Psoas muscle (tissue), 8 donors: Measurements from ENCODE around the gene ZC3H12A. TPM values are rescaled to one million over a fixed set of nuclear protein-coding genes. Genes with fewer than 3 reads are reported as not detected.
"Not testable (repeated sequence)": the region's sequence is repeated elsewhere in the genome, so short reads cannot be mapped to it uniquely, and the experiment has no call there.

ENCODE experiments used
- ATAC-seq, 4 donors: fragments of 200-7000 bp; cut with Tn5 transposase; one replicate each; pipeline ENCODE4 v1.9.1; 2020; ENCODE audit warnings: moderate library complexity in 3 of 4, mild to moderate bottlenecking in 2 of 4
- DNase-seq, 2 donors: peaks; one replicate each; pipeline ENCODE4 v3.0.0-alpha.2; 2020
- H3K27ac ChIP-seq: fragments of 200-600 bp; one replicate; pipeline ENCODE4 v1.8.0; 2022
- H3K27me3 ChIP-seq, 3 donors: fragments of 200-600 bp in 1 of 3; one replicate each; pipeline versions ENCODE4 v1.6.1 to v1.8.0; 2013 to 2022; ENCODE audit warnings: low read length in 2 of 3, mild to moderate bottlenecking in 2 of 3, moderate library complexity in 1 of 3; ENCODE audit not compliant: insufficient read depth in 3 of 3
- H3K36me3 ChIP-seq, 2 donors: fragments of 200-600 bp in 1 of 2; one replicate each; pipeline versions ENCODE4 v1.6.1 to v1.8.0; 2013 to 2022; ENCODE audit warnings: low read depth in 1 of 2, mild to moderate bottlenecking in 1 of 2, moderate library complexity in 1 of 2; ENCODE audit not compliant: insufficient read depth in 1 of 2
- H3K4me1 ChIP-seq: fragments of 200-600 bp; one replicate; pipeline ENCODE4 v1.8.0; 2022
- H3K4me3 ChIP-seq: fragments of 200-600 bp; one replicate; pipeline ENCODE4 v1.8.0; 2022; ENCODE audit warnings: mild to moderate bottlenecking
- H3K9me3 ChIP-seq: fragments of 200-600 bp; one replicate; pipeline ENCODE4 v1.8.0; 2022
- CTCF ChIP-seq: fragments of 200-600 bp; IDR thresholded peaks from one replicate; pipeline ENCODE4 v1.8.0; 2022; ENCODE audit warnings: antibody characterized with exemption
- WGBS, 3 donors: extraction: QIAGEN DNeasy Blood & Tissue Kit; methylation state at CpG; one replicate each; pipeline versions ENCODE4 v1.1.6 to v1.1.7; 2013; 5-methylcytosine and 5-hydroxymethylcytosine counted together
- intact Hi-C, 2 donors: fragments of 100-400 bp; cut with DNase I; formaldehyde crosslinking; loops; one replicate each; pipeline versions ENCODE4 v1.11.0 to v1.14.2; 2022
- polyA plus RNA-seq, 3 donors: library from polyadenylated mRNA; stranded (reverse); fragments of 200-250 nt; gene quantifications; one replicate each; pipeline ENCODE4 v1.2.3, GENCODE V29; 2013
- total RNA-seq, 4 donors: library from RNA; stranded (reverse); fragmentation: NEBNext Ultra II Directional in 2 of 4; extraction: Animal tissue kit (Norgen Biotek cat#: 25700) in 2 of 4; gene quantifications; one replicate each; pipeline versions ENCODE4 v1.2.1 to v1.2.4, GENCODE V29; 2021 to 2023
- donor health status: healthy with polysubstance abuse.
- donor health status: DM: no; HTN: no; CAD: no; lungs with moderate emphysema.
- donor health status: Bipolar disorder and iron deficiency.
- donor health status: healthy.
- donor health status: DM: yes; HTN: yes; CAD: no.
- donor health status: DM: no; HTN: no; CAD: no.
- donor health status: DM: no; HTN: no; CAD: no.
- donor health status: DM: yes; HTN: yes; CAD: no.

The ZC3H12A gene
- total and polyA plus RNA-seq, 7 donors: 1.9 to 30.2 (median 13.5) TPM

- peaks cover 9% of the 10 kb centered on the region for H3K4me1 ChIP-seq
- no peaks in the 10 kb centered on the region for H3K27me3 ChIP-seq
- TF ChIP-seq CTCF: no peak
- intact Hi-C loops: loop anchor here in 1 of 2 donors (5.0 kb wide), 1 partner anchor 90 kb away; no protein-coding TSS in a partner anchor
- H3K9me3 ChIP-seq: no peaks in the 10 kb centered on the region
- no peak overlapping the region for H3K4me3 ChIP-seq
- no peak overlapping the region for H3K27ac ChIP-seq
- peaks cover 4 to 70% of the 10 kb centered on the region in 2 donors for H3K36me3 ChIP-seq
- DNase-seq: no peak
- ATAC-seq: no peak
These were observed 27.7 kb downstream of the ZC3H12A start for GRCh38 chr1:37502104-37502503.

- not testable (repeated sequence) for H3K27ac ChIP-seq, H3K27me3 ChIP-seq, ATAC-seq, H3K4me3 ChIP-seq, DNase-seq, H3K9me3 ChIP-seq, H3K4me1 ChIP-seq
- WGBS, 3 donors: 97 to 98% (median 98%) methylated on average over 2 of the region's 2 CpGs
- intact Hi-C loops: loop anchor here in 1 of 2 donors (5.0 kb wide), 1 partner anchor 90 kb away; no protein-coding TSS in a partner anchor
- peaks cover 4 to 77% of the 10 kb centered on the region in 2 donors for H3K36me3 ChIP-seq
These were observed 28.4 kb downstream of the ZC3H12A start for GRCh38 chr1:37502791-37503190.

- no peaks in the 10 kb centered on the region for H3K9me3 ChIP-seq
- H3K27ac ChIP-seq: no peak overlapping the region
- intact Hi-C loops: no loop called here
- TF ChIP-seq CTCF: no peak
- 94 to 98% (median 95%) methylated on average over 2 of the region's 2 CpGs for WGBS, 3 donors
- no peak for ATAC-seq
- DNase-seq: no peak
- H3K27me3 ChIP-seq: no peaks in the 10 kb centered on the region
- no peak overlapping the region for H3K4me3 ChIP-seq
- peaks cover 4 to 91% of the 10 kb centered on the region in 2 donors for H3K36me3 ChIP-seq
- H3K4me1 ChIP-seq: no peaks in the 10 kb centered on the region
These were observed 32.4 kb downstream of the ZC3H12A start for GRCh38 chr1:37506740-37507139.

GRCh38 chr1:37509181-37509580 is 34.8 kb downstream of the ZC3H12A start:
- no peak for DNase-seq
- H3K27me3 ChIP-seq: no peaks in the 10 kb centered on the region
- intact Hi-C loops: no loop called here
- no peak for TF ChIP-seq CTCF
- ATAC-seq: no peak
- peaks cover 4 to 86% of the 10 kb centered on the region in 2 donors for H3K36me3 ChIP-seq
- H3K4me1 ChIP-seq: peaks cover 7% of the 10 kb centered on the region
- H3K4me3 ChIP-seq: no peak overlapping the region
- no peak overlapping the region for H3K27ac ChIP-seq
- no peaks in the 10 kb centered on the region for H3K9me3 ChIP-seq
- WGBS, 3 donors: 81 to 88% (median 83%) methylated on average over 4 of the region's 4 CpGs

- ATAC-seq (peak in 2 of 4 donors; percentile 5 to 6), DNase-seq (no peak)
- peak overlapping the region; percentile 96 for H3K27ac ChIP-seq
- WGBS, 3 donors: 6 to 7% (median 6%) methylated on average over 24 to 26 of the region's 26 CpGs
- H3K4me1 ChIP-seq: peaks cover 14% of the 10 kb centered on the region
- intact Hi-C loops: no loop called here
- H3K36me3 ChIP-seq: peaks cover 0 to 42% of the 10 kb centered on the region in 2 donors
- no peaks in the 10 kb centered on the region for H3K27me3 ChIP-seq
- H3K4me3 ChIP-seq: peak overlapping the region; percentile 91
- H3K9me3 ChIP-seq: no peaks in the 10 kb centered on the region
- TF ChIP-seq CTCF: no peak
These were observed 39.5 kb downstream of the ZC3H12A start for GRCh38 chr1:37513795-37514349.
